ENCODE data around the gene UTS2B. TPM values are rescaled to one million over a fixed set of nuclear protein-coding genes. Genes with fewer than 3 reads are reported as not detected.

Gene UTS2B
- total RNA-seq, 2 donors from 2014 or later, result not detected

- no peak for DNase-seq
- intact Hi-C loops (cut with DNase I, micrococcal nuclease), result no loop called here
- no peak for ATAC-seq
Measured at GRCh38 chr3:191256405-191256804, 73.9 kb downstream of the UTS2B start.

DNA sequence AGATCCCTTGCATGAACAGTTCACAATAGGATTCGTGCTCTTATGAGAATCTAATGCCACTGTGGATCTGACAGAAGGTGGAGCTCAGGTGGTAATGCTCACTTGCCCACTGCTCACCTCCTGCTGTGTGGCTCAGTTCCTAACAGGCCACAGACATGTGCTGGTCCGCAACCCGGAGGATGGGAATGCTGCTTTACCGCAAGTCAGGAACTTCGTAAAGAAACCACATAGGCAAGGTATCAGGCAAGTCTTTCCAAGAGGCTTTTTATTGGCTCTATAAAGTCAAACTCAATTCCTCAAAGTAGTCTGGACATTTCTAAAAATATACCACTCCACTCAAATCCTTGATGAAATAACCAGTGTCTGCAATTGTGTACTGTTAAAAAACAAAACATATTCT is 75.2 kb downstream of the UTS2B start:
- no peak for ATAC-seq
- intact Hi-C loops (cut with DNase I, micrococcal nuclease), result no loop called here
- no peak for DNase-seq

DNA sequence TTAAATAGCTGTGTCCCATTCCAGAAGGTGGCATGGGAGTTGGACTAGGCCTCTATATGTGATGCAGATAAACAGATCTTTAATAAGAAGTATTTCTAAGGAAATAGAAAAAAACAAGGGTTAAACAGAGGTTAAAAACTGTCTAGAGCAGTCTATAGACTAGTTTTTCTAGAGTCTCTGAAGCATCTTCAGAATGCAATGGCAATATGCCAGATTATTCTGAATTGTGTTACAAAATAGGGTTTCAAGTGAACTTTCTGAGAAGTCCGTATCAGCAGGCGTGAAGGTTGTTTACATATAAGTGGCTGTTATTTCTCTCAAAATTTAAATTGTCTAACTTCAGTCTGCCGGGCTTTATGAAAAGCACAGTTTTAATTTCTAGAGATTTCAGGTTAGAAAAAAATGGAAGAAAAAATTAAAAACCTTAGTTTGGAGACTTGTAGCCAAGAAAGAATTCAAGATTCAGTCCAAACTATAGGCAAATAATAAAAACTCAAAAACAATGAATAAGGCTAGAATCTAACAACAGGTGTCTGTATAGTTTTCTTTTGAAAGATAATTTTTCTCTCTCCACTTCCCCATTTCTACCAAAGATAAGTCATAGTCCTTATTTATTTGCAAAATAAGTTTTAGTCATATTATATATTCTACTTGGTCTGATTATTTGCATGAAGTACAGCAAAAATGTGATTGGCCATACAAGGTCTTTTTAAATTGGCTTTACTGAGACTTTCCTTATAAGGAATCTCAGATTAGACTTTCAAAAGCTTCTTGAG is 76.0 kb downstream of the UTS2B start:
- intact Hi-C loops (cut with DNase I, micrococcal nuclease), result no loop called here
- ATAC-seq, result no peak
- DNase-seq, result no peak

GRCh38 chr3:191253089-191253799 is 77.1 kb downstream of the UTS2B start:
- intact Hi-C loops (cut with DNase I, micrococcal nuclease), result no loop called here
- DNase-seq (no peak), ATAC-seq (no peak)

GRCh38 chr3:191246630-191247029 is 83.7 kb downstream of the UTS2B start:
- no peak for DNase-seq
- ATAC-seq, result peak; percentile 62
- intact Hi-C loops (cut with DNase I, micrococcal nuclease), result loop anchor here in 1 of 2 donors (10.0 kb wide), 1 partner anchor 148 kb away; no protein-coding TSS in a partner anchor

DNA sequence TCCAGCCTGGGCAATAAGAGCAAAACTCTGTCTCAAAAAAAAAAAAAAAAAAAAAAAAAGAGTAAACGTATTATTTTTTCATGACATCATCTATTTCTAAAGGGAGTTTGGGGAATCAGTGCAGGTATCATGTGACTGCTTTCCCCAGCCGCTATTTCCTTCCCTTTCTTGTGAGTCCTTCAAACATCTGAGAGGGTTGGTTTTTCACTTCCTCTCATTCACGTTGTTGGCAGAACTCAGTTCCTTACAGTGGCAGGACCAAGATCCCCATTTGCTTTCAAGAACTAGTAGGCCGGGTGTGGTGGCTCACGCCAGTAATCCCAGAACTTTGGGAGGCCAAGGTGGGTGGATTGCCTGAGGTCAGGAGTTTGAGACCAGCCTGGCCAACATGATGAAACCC is 84.3 kb downstream of the UTS2B start:
- intact Hi-C loops (cut with DNase I, micrococcal nuclease), result loop anchor here in 1 of 2 donors (10.0 kb wide), 1 partner anchor 149 kb away; no protein-coding TSS in a partner anchor
- DNase-seq (peak; percentile 11 to 28), ATAC-seq (peak; percentile 18)

GRCh38 chr3:191244242-191244867 is 86.0 kb downstream of the UTS2B start:
- intact Hi-C loops (cut with DNase I, micrococcal nuclease), result loop anchor here in 1 of 2 donors (10.0 kb wide), 1 partner anchor 150 kb away; no protein-coding TSS in a partner anchor
- no peak for DNase-seq
- peak; percentile 38 for ATAC-seq

- DNase-seq (no peak), ATAC-seq (no peak)
- intact Hi-C loops (cut with DNase I, micrococcal nuclease), result loop anchor here in 1 of 2 donors (10.0 kb wide), 1 partner anchor 154 kb away; no protein-coding TSS in a partner anchor
Measured at GRCh38 chr3:191240486-191240885, 89.8 kb downstream of the UTS2B start.

DNA sequence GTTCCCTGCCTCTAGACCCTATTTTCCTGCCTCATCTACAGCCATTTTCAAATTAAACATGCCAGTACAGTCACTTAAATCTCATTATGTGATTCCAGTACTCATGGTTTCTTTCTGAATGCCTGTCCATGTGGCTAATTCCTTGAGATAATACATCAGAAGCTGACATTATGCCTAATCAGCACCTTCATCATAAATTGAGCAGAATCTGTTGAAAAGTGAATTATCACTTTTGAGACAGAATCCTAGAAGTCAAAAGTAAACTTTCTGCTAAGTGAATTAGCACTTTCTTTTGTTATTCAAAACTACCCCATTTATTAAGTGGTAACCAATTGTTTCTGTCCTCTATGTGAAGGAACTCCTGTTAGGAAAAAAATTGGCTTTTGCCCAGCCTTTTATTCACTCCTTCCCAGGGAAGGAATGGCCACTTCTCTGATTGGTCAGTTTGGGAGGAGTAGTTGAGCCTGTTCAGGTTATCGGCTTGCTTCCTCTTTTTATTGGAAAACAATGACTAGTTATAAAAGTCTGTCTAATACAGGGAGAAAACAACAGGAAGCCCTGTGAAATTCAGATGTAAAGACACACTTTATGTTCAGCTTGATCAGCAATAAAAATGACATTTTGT is 90.8 kb downstream of the UTS2B start:
- intact Hi-C loops (cut with DNase I, micrococcal nuclease), result loop anchor here in 1 of 2 donors (10.0 kb wide), 1 partner anchor 155 kb away; no protein-coding TSS in a partner anchor
- ATAC-seq, result peak; percentile 36
- no peak for DNase-seq

GRCh38 chr3:191238321-191238817 is 92.0 kb downstream of the UTS2B start:
- ATAC-seq (peak; percentile 84), DNase-seq (no peak)
- intact Hi-C loops (cut with DNase I, micrococcal nuclease), result no loop called here

DNA sequence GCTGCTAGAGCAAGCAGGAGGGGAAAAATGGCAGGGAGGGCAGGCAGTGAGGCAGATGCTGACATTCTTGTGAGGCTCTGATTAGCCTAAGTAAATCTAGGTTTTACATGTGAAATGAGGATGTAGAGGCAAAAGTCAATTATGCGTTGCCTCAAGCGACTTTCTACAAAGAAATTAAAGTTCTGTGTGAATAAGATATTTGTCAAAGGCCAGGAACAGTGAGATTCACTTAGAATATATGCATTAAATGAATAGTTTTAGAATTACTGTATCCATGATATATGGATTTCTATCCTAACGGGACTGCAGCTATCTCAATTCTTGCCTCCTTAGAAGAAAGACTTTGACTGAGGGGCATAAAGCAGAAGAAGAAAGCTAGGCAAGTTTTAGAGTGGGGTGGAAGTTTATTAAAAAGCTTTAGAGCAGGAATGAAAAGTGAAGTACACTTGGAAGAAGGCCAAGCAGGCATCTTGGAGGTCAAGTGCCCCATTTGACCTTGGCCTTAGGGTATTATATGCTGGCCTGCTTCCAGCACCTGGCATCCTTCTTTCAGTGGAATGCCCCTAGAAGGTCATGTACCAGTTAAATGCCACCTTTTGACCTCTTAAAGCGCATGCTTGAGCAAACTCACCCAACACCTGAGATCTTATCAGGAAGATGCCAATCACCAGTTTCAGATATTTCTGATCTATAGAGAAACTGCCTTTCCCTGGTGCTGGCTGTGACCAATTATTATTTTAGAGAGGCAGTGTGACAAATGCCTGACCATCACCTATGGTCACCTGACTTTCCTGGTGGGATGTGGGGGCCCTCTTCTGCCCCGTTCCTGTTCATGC is 93.1 kb downstream of the UTS2B start:
- DNase-seq (no peak), ATAC-seq (no peak)
- intact Hi-C loops (cut with DNase I, micrococcal nuclease), result no loop called here

DNA sequence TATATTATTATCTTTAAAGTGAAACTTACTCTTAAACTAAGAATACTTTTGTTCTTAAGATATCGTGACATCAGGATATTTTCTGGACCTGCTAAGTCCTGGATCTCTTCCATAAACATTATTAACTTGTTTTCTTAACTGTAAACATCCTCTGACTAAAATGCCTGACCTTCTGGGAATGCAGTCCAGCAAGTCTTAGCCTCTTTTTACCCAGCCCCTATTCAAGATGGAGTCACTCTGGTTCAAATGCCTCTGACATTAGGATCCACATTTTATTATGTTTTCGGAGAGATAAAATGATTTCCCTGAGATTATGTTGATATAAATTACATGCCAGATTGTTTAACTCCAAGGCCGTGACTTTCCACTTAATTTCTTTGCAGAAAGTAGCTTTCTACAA is 93.7 kb downstream of the UTS2B start:
- no peak for ATAC-seq
- no peak for DNase-seq
- intact Hi-C loops (cut with DNase I, micrococcal nuclease), result no loop called here

DNA sequence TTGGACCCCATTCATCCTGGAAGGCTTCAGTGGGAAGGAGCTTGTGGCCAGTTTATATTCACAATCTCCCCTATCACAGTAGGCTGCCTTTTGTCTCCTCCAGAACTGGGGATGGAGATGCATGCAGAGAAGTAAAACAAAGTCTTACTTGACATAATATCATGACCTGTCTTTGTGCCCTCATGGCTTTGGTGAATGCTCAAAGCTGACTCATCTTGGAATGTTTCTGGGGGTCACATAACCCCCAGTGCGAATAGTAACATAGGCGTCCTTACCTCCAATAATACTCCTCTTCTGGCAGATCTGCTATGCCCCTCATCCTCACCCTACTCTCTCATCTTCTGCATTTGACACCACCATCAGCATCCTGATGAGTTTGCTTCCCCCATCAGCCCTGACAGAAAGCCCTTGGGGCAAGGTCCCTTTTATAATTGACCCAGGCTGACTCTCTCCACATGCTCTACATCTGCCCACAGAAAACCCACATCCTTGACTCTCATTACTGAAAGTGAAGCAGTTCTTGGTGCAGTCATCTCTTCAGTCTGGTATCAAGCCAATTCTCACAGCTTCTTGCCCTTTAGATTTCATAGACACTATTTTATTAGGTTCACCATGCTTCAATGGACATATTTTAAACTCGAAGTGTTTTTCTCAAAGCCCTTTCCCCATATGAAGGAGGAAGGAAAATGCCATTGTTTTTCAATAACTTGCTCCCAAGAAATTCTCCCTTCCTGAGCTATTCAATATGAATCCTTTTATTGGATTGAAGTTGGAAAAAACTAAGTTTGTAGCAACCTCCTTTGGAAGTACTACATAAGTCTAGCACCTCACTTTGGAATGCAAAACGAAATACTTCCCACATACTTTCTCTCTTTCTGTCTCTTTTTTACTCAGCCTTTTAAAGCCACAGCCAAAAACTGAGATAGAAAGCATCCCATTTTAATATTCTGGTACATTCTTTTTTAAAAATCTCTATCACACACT is 94.7 kb downstream of the UTS2B start:
- ATAC-seq (no peak), DNase-seq (no peak)
- intact Hi-C loops (cut with DNase I, micrococcal nuclease), result no loop called here

- intact Hi-C loops (cut with DNase I, micrococcal nuclease), result no loop called here
- ATAC-seq (no peak), DNase-seq (no peak)
Measured at GRCh38 chr3:191234216-191234615, 96.1 kb downstream of the UTS2B start.

- no peak for ATAC-seq
- no peak for DNase-seq
- intact Hi-C loops (cut with DNase I, micrococcal nuclease), result no loop called here
Measured at GRCh38 chr3:191227541-191227940, 102.8 kb downstream of the UTS2B start.

GRCh38 chr3:191221638-191222037 is 108.7 kb downstream of the UTS2B start:
- intact Hi-C loops (cut with DNase I, micrococcal nuclease), result no loop called here
- no peak for ATAC-seq
- DNase-seq, result no peak

- no peak for DNase-seq
- intact Hi-C loops (cut with DNase I, micrococcal nuclease), result no loop called here
- no peak for ATAC-seq
Measured at GRCh38 chr3:191220908-191221307, 109.4 kb downstream of the UTS2B start.
